GM12801 (cell line): ENCODE data around the gene MYO7A.

Experiments used
- TF ChIP-seq, protein P1 (sequence below): IDR thresholded peaks from one replicate; pipeline ENCODE4 v1.5.1; 2011; ENCODE audit warnings: control low read depth; ENCODE audit not compliant: insufficient read length; ENCODE audit errors: extremely low read depth

The MYO7A gene

DNA sequence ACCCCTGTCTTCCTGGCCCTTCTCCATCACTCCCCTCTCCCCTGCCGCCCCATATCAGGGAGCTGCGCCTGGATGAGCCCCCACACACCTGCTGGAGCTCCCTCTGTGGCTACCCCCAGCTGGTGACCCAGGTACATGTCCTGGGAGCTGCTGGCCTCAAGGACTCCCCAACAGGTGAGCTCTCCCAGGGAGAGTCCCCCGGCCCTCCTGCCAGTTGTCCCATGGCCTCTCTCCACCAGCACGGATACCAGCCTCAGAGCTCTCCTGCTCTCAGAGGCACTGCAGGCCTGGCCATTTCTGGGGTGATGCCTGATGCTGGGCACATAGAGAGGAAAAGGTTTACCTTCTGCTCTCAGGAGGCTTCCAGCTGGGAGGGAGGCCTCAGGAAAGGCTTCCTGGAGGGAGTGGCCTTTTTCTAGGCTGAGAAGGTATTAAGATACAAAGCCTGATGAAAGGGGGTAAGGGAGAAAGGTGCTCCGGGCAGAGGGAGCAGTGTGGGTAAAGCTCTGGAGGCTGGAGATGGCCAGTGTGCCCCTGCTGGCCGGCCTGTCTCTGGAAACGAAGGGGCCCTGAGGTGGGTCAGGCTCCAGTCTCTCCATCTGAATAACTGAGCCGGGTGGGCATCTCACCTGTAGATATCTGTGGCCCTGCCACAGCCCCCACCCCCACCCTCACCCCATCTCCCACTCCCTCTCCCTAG lies 6.0 kb upstream of the MYO7A start:
- TF ChIP-seq, protein P1, sequence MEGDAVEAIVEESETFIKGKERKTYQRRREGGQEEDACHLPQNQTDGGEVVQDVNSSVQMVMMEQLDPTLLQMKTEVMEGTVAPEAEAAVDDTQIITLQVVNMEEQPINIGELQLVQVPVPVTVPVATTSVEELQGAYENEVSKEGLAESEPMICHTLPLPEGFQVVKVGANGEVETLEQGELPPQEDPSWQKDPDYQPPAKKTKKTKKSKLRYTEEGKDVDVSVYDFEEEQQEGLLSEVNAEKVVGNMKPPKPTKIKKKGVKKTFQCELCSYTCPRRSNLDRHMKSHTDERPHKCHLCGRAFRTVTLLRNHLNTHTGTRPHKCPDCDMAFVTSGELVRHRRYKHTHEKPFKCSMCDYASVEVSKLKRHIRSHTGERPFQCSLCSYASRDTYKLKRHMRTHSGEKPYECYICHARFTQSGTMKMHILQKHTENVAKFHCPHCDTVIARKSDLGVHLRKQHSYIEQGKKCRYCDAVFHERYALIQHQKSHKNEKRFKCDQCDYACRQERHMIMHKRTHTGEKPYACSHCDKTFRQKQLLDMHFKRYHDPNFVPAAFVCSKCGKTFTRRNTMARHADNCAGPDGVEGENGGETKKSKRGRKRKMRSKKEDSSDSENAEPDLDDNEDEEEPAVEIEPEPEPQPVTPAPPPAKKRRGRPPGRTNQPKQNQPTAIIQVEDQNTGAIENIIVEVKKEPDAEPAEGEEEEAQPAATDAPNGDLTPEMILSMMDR, result no peak

DNA sequence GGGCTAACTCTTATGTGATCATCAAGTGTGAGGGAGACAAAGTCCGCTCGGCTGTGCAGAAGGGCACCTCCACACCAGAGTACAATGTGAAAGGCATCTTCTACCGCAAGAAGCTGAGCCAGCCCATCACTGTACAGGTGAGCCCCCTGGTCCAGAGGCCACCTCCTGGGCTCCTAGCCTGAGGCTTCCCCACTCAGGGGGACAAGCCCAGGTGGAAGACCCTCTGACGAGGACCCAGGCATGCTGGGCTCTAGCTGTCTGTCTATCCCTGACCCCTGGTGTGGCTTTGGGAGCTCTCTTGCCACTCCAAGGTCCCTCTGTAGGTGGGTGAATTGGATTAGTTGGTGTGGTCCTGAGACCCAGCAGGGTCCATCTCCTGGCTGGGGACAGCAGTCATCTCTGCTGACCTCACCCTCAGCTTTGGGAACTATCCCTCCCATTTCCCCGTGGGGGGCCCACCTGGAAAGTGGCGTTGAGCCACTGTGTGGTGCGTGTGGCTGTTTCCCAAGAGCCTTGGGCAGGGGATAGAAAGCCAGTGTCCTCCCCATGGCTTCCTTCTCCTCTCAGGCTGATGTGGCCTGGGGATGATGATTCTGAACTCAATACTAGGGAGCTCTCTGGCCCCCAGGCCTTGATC lies 5.4 kb upstream of the MYO7A start:
- TF ChIP-seq, protein P1, result no peak

DNA sequence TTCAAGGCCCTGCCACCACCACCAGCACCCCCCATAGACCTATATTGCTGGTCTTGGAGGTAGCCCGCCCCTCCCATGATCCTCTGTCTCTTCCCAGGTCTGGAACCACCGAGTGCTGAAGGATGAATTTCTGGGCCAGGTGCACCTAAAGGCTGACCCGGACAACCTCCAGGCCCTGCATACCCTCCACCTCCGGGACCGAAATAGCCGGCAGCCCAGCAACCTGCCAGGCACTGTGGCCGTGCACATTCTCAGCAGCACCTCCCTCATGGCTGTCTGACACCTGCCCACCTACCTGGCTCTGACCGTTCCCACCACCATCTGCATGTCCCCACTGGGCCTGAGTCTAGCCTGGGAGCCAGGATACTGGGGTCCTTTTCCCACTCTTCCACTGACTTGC lies 4.5 kb upstream of the MYO7A start:
- TF ChIP-seq, protein P1, result no peak

GRCh38 chr11:77124041-77124440 lies 4.0 kb upstream of the MYO7A start:
- TF ChIP-seq, protein P1, result no peak

DNA sequence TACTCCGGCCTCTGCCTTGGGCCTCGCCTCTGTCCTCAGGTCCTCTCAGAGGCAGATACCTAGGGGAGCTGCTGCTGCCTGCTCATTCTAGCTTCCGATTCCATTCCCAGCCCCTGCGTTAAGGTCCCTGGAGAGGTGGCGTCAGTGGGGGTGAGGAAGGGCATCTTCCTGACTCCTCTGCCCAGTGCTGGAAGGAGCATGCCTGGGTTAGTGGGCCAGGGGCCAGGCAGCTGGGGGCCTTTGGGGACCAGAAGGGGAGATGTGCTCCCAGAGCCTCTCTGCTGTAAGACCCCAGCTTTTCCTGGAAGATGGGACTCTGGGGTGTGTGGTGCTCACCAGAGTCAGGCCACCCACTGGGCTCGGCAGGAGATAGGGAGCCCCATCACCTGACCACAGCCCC lies 3.6 kb upstream of the MYO7A start:
- TF ChIP-seq, protein P1, result no peak

- TF ChIP-seq, protein P1, result no peak
Measured at GRCh38 chr11:77125191-77125590, 2.9 kb upstream of the MYO7A start.

- TF ChIP-seq, protein P1, result no peak
Measured at GRCh38 chr11:77125695-77126094, 2.4 kb upstream of the MYO7A start.
